A549 (cell line): ENCODE measurements around the gene SRM.

Experiments
- CBX2 ChIP-seq: fragments of 200-600 bp; sonication (generic); IDR thresholded peaks from 2 replicates; pipeline ENCODE4 v1.6.1; 2016; ENCODE audit warnings: low read depth, mild to moderate bottlenecking, borderline replicate concordance
- CEBPB ChIP-seq, 2 experiments: fragments of >200 bp in 1 of 2; sonication (Bioruptor Twin) in 1 of 2; formaldehyde crosslinking in 1 of 2; IDR thresholded peaks; 2 replicates each; pipeline ENCODE4 v1.6.1; 2012 to 2016
- CTCF ChIP-seq: fragments of >200 bp; sonication (Bioruptor Twin); formaldehyde crosslinking; IDR thresholded peaks from 3 replicates; pipeline ENCODE4 v1.5.1; 2016
- EHMT2 ChIP-seq: fragments of 200-600 bp; sonication (generic); IDR thresholded peaks from 2 replicates; pipeline ENCODE4 v1.6.1; 2016; ENCODE audit warnings: antibody characterized with exemption, low read depth, mild to moderate bottlenecking, moderate library complexity
- ELK1 ChIP-seq: fragments of 150-350 bp; IDR thresholded peaks from 2 replicates; pipeline ENCODE4 v1.6.1; 2014; ENCODE audit warnings: low read depth, mild to moderate bottlenecking, low read length
- EP300 ChIP-seq, 2 experiments: fragments of >200 bp; sonication (Bioruptor Twin); formaldehyde crosslinking; IDR thresholded peaks; 2 replicates in 1 of 2; 3 replicates in 1 of 2; pipeline ENCODE4 v1.6.1; 2016 to 2017
- HDAC2 ChIP-seq: fragments of 200-600 bp; sonication (generic); IDR thresholded peaks from 2 replicates; pipeline ENCODE4 v1.6.1; 2016
- MAFK ChIP-seq: fragments of 450-650 bp; IDR thresholded peaks from 2 replicates; pipeline ENCODE4 v1.6.1; 2014; ENCODE audit not compliant: partially characterized antibody
- MAX ChIP-seq: IDR thresholded peaks from 2 replicates; pipeline ENCODE4 v1.6.1; 2012
- NFE2L2 ChIP-seq: fragments of 150-350 bp; conservative IDR thresholded peaks from 2 replicates; pipeline ENCODE4 v1.6.1; 2014; ENCODE audit warnings: low read length
- POLR2A ChIP-seq: IDR thresholded peaks from 2 replicates; pipeline ENCODE4 v1.6.1; 2012; ENCODE audit warnings: mild to moderate bottlenecking, low read length
- POLR2AphosphoS2 ChIP-seq: conservative IDR thresholded peaks from 2 replicates; pipeline ENCODE4 v1.6.1; 2012; ENCODE audit warnings: low read length, improper control_type of control experiment, inconsistent platforms
- RAD21 ChIP-seq, 2 experiments: fragments of >200 bp in 1 of 2; sonication (Bioruptor Twin) in 1 of 2; formaldehyde crosslinking in 1 of 2; IDR thresholded peaks in 1 of 2; conservative IDR thresholded peaks in 1 of 2; 2 replicates in 1 of 2; 3 replicates in 1 of 2; pipeline ENCODE4 v1.6.1; 2012 to 2018; ENCODE audit warnings: inconsistent platforms in 1 of 2
- REST ChIP-seq: fragments of 200-600 bp; sonication (generic); IDR thresholded peaks from 2 replicates; pipeline ENCODE4 v1.6.1; 2016; ENCODE audit warnings: antibody characterized with exemption, mild to moderate bottlenecking, moderate library complexity

- TF ChIP-seq CBX2 = no peak
- no peak for TF ChIP-seq CTCF
- no peak for TF ChIP-seq HDAC2
- no peak for TF ChIP-seq EP300 (IDR thresholded peaks at IDR 0.05)
- no peak for TF ChIP-seq CEBPB (IDR thresholded peaks at IDR 0.05)
- TF ChIP-seq RAD21 (conservative IDR thresholded peaks at IDR 0.05 in 1 of 2, IDR thresholded peaks at IDR 0.05 in 1 of 2) = no peak
- no peak for TF ChIP-seq MAX
- TF ChIP-seq POLR2A = no peak
- no peak for TF ChIP-seq MAFK
- TF ChIP-seq NFE2L2 = no peak
- no peak for TF ChIP-seq EHMT2
- no peak for TF ChIP-seq ELK1
- no peak for TF ChIP-seq POLR2AphosphoS2
- TF ChIP-seq REST = no peak
Measured at GRCh38 chr1:11024154-11024873, 35.5 kb downstream of the SRM start.
